Ovary (tissue), 9 donors: ENCODE results near the gene ADCY10. TPM values are rescaled to one million over a fixed set of nuclear protein-coding genes. Genes with fewer than 3 reads are reported as not detected.

Experiments
- DNase-seq, 5 donors: peaks; one replicate each; pipeline ENCODE4 v3.0.0-alpha.2; 2019 to 2020
- H3K27ac ChIP-seq, 2 donors: fragments of 200-600 bp; one replicate each; pipeline versions ENCODE4 v1.5.1 to v1.8.0; 2019 to 2022
- H3K27me3 ChIP-seq: fragments of 200-600 bp; one replicate; pipeline ENCODE4 v1.8.0; 2022
- H3K36me3 ChIP-seq: fragments of 200-600 bp; sonication (generic); one replicate; pipeline ENCODE4 v1.5.1; 2019
- H3K4me1 ChIP-seq: one replicate; pipeline ENCODE4 v1.8.1; 2013; ENCODE audit warnings: mild to moderate bottlenecking, moderate library complexity; ENCODE audit not compliant: insufficient read depth
- H3K4me3 ChIP-seq: fragments of 200-600 bp; sonication (generic); one replicate; pipeline ENCODE4 v1.5.1; 2017
- H3K9me3 ChIP-seq, 2 donors: fragments of 200-600 bp in 1 of 2; sonication (generic) in 1 of 2; one replicate each; pipeline versions ENCODE4 v1.5.1 to v1.8.1; 2013 to 2019; ENCODE audit warnings: mild to moderate bottlenecking in 1 of 2, moderate library complexity in 1 of 2
- CTCF ChIP-seq, 3 donors: fragments of 450-650 bp in 2 of 3; fragments of 200-600 bp in 1 of 3; IDR thresholded peaks; one replicate each; pipeline versions ENCODE4 v1.5.1 to v1.8.0; 2016 to 2022; ENCODE audit warnings: antibody characterized with exemption in 3 of 3, mild to moderate bottlenecking in 1 of 3
- EP300 ChIP-seq: sonication (generic); formaldehyde crosslinking; IDR thresholded peaks from one replicate; pipeline ENCODE4 v1.6.1; 2017; ENCODE audit warnings: antibody characterized with exemption
- POLR2A ChIP-seq: fragments of 450-650 bp; IDR thresholded peaks from one replicate; pipeline ENCODE4 v1.6.1; 2017; ENCODE audit warnings: antibody characterized with exemption, mild to moderate bottlenecking, moderate library complexity
- WGBS, 3 donors: extraction: QIAGEN DNeasy Blood & Tissue Kit in 1 of 3; methylation state at CpG; one replicate each; pipeline versions ENCODE4 v1.1.5 to v1.1.7; 2013 to 2017; 5-methylcytosine and 5-hydroxymethylcytosine counted together
- intact Hi-C, 4 donors: fragments of 100-400 bp; cut with DNase I; formaldehyde crosslinking; loops; one replicate each; pipeline versions ENCODE4 v1.11.0 to v1.15.1; 2022 to 2023
- polyA plus RNA-seq, 2 donors: library from polyadenylated mRNA; stranded (reverse); fragments of 200-250 nt in 1 of 2; fragments of 350-450 nt in 1 of 2; fragmentation: Illumina TruSeq in 1 of 2; extraction: RNeasy Lipid Tissue Mini Kit (QIAGEN cat#74804) in 1 of 2; gene quantifications; one replicate each; pipeline ENCODE4 v1.2.3, GENCODE V29; 2013 to 2014
- total RNA-seq, 7 donors: library from RNA; depleted of rRNA in 2 of 7; stranded (reverse); fragments of >200 nt in 2 of 7; fragmentation: NEBNext Ultra II Directional in 3 of 7; extraction: Animal tissue kit (Norgen Biotek cat#: 25700) in 3 of 7; gene quantifications; one replicate each; pipeline versions ENCODE4 v1.1.0 to v1.2.4, GENCODE V29; 2016 to 2023
- donor health status: DM: no; HTN: no; CAD: no; lungs with moderate emphysema.
- donor health status: DM: no; HTN: no; CAD: no.
- donor health status: Bipolar disorder and iron deficiency.
- donor health status: DM: yes; HTN: yes; CAD: no.
- donor health status: DM: no; HTN: no; CAD: no.
- donor health status: DM: yes; HTN: yes; CAD: no.

ADCY10 gene
- total and polyA plus RNA-seq, 9 donors = 0.05 to 0.23 (median 0.08) TPM; not detected in 3

- no peaks in the 10 kb centered on the region for H3K36me3 ChIP-seq
- H3K9me3 ChIP-seq = no peaks in the 10 kb centered on the region
- H3K4me3 ChIP-seq = no peak overlapping the region
- H3K27me3 ChIP-seq = no peaks in the 10 kb centered on the region
- no peak for TF ChIP-seq POLR2A
- TF ChIP-seq CTCF (IDR thresholded peaks at IDR 0.05) = no peak
- peak; percentile 25 for TF ChIP-seq EP300
- peaks cover 5% of the 10 kb centered on the region for H3K4me1 ChIP-seq
- WGBS, 3 donors = 46 to 59% (median 50%) methylated on average over 5 of the region's 5 CpGs
- H3K27ac ChIP-seq = no peak overlapping the region
- intact Hi-C loops = no loop called here
- DNase-seq = peak in 3 of 5 donors; percentile 30 to 78 (median 51)
These were observed 122.4 kb downstream of the ADCY10 start for GRCh38 chr1:167791281-167792187.

GRCh38 chr1:167790117-167790516 is 123.8 kb downstream of the ADCY10 start:
- H3K4me3 ChIP-seq = no peak overlapping the region
- no peaks in the 10 kb centered on the region for H3K27me3 ChIP-seq
- H3K9me3 ChIP-seq = no peaks in the 10 kb centered on the region
- 85 to 90% (median 88%) methylated on average over 5 of the region's 5 CpGs for WGBS, 3 donors
- DNase-seq = peak in 1 of 5 donors; percentile 24
- TF ChIP-seq EP300 = no peak
- TF ChIP-seq POLR2A = no peak
- intact Hi-C loops = no loop called here
- H3K36me3 ChIP-seq = no peaks in the 10 kb centered on the region
- H3K4me1 ChIP-seq = no peaks in the 10 kb centered on the region
- H3K27ac ChIP-seq = no peak overlapping the region

- intact Hi-C loops = no loop called here
- Histone ChIP-seq H3K9me3 (no peaks in the 10 kb centered on the region), H3K36me3 (no peaks in the 10 kb centered on the region), H3K4me3 (no peak overlapping the region), H3K27ac (no peak overlapping the region), H3K4me1 (no peaks in the 10 kb centered on the region), H3K27me3 (no peaks in the 10 kb centered on the region)
- TF ChIP-seq POLR2A (no peak), EP300 (no peak), CTCF (IDR thresholded peaks at IDR 0.05) (no peak)
- no peak for DNase-seq
- WGBS, 3 donors = 89 to 94% (median 92%) methylated on average over 3 of the region's 3 CpGs
These were observed 124.4 kb downstream of the ADCY10 start for GRCh38 chr1:167789501-167789900.

- Histone ChIP-seq H3K36me3 (no peaks in the 10 kb centered on the region), H3K4me3 (no peak overlapping the region), H3K27ac (no peak overlapping the region), H3K9me3 (no peaks in the 10 kb centered on the region), H3K27me3 (no peaks in the 10 kb centered on the region), H3K4me1 (no peaks in the 10 kb centered on the region)
- TF ChIP-seq CTCF (IDR thresholded peaks at IDR 0.05) (no peak), EP300 (no peak), POLR2A (no peak)
- no peak for DNase-seq
- 90 to 94% (median 92%) methylated on average over 5 of the region's 5 CpGs for WGBS, 3 donors
- intact Hi-C loops = no loop called here
These were observed 127.4 kb downstream of the ADCY10 start for GRCh38 chr1:167786502-167786901.
